WTC11 (cell line): ENCODE results near the gene CC2D1A. TPM values are rescaled to one million over a fixed set of nuclear protein-coding genes. Genes with fewer than 3 reads are reported as not detected.

Experiments used
- ATF1 ChIP-seq: sonication (generic); formaldehyde crosslinking; IDR thresholded peaks from 2 replicates; pipeline ENCODE4 v1.8.1; 2023; ENCODE audit warnings: mild to moderate bottlenecking, moderate library complexity, missing genetic modification reagents
- CBFB ChIP-seq: sonication (generic); formaldehyde crosslinking; IDR thresholded peaks from 2 replicates; pipeline ENCODE4 v1.8.1; 2022; ENCODE audit warnings: mild to moderate bottlenecking, low read depth, missing genetic modification reagents
- EMX1 ChIP-seq: fragments of 250-450 bp; sonication (Bioruptor Pico); IDR thresholded peaks from 2 replicates; pipeline ENCODE4 v1.8.0; 2021; ENCODE audit warnings: mild to moderate bottlenecking
- IRF2 ChIP-seq: sonication (generic); formaldehyde crosslinking; IDR thresholded peaks from 2 replicates; pipeline ENCODE4 v1.8.0; 2022; ENCODE audit warnings: low read depth, missing genetic modification reagents, borderline replicate concordance
- KAT7 ChIP-seq: sonication (generic); formaldehyde crosslinking; IDR thresholded peaks from 2 replicates; pipeline ENCODE4 v1.8.1; 2023; ENCODE audit warnings: missing genetic modification reagents, mild to moderate bottlenecking, borderline replicate concordance
- MXD4 ChIP-seq: fragments of 250-450 bp; sonication (Bioruptor Pico); IDR thresholded peaks from 2 replicates; pipeline ENCODE4 v1.8.0; 2021; ENCODE audit warnings: mild to moderate bottlenecking, moderate library complexity, borderline replicate concordance
- NR3C1 ChIP-seq: sonication (generic); formaldehyde crosslinking; conservative IDR thresholded peaks from 2 replicates; pipeline ENCODE4 v1.8.1; 2023; ENCODE audit warnings: low read depth, mild to moderate bottlenecking, missing genetic modification reagents
- RORB ChIP-seq: fragments of 250-450 bp; sonication (Bioruptor Pico); IDR thresholded peaks from 2 replicates; pipeline ENCODE4 v1.9.0; 2021; ENCODE audit warnings: mild to moderate bottlenecking
- SMAD4 ChIP-seq: sonication (generic); formaldehyde crosslinking; IDR thresholded peaks from 2 replicates; pipeline ENCODE4 v1.8.0; 2022; ENCODE audit warnings: mild to moderate bottlenecking, missing genetic modification reagents
- TCF7 ChIP-seq: sonication (generic); formaldehyde crosslinking; IDR thresholded peaks from 2 replicates; pipeline ENCODE4 v1.8.0; 2022; ENCODE audit warnings: mild to moderate bottlenecking, low read depth, missing genetic modification reagents, moderate library complexity
- ZNF219 ChIP-seq: sonication (generic); formaldehyde crosslinking; IDR thresholded peaks from 2 replicates; pipeline ENCODE4 v1.8.0; 2023; ENCODE audit warnings: missing genetic modification reagents, mild to moderate bottlenecking, borderline replicate concordance
- ZNF396 ChIP-seq: fragments of 250-450 bp; sonication (Bioruptor Pico); IDR thresholded peaks from 2 replicates; pipeline ENCODE4 v1.8.0; 2021; ENCODE audit warnings: mild to moderate bottlenecking, moderate library complexity, borderline replicate concordance
- total RNA-seq: library from RNA; stranded (reverse); gene quantifications from 3 replicates; pipeline ENCODE4 v1.2.3, GENCODE V29; 2021
- TF ChIP-seq, protein P1 (sequence below): sonication (generic); formaldehyde crosslinking; IDR thresholded peaks from 2 replicates; pipeline ENCODE4 v1.8.1; 2023; ENCODE audit warnings: mild to moderate bottlenecking, missing genetic modification reagents
- TF ChIP-seq, protein P2 (sequence below): sonication (generic); formaldehyde crosslinking; IDR thresholded peaks from 2 replicates; pipeline ENCODE4 v1.8.1; 2022; ENCODE audit warnings: low read depth, mild to moderate bottlenecking, moderate library complexity, missing genetic modification reagents, borderline replicate concordance
- TF ChIP-seq, protein P3 (sequence below): sonication (generic); formaldehyde crosslinking; IDR thresholded peaks from 2 replicates; pipeline ENCODE4 v1.8.1; 2023; ENCODE audit warnings: mild to moderate bottlenecking, missing genetic modification reagents, moderate library complexity
- TF ChIP-seq, protein P4 (sequence below): fragments of 250-450 bp; sonication (Bioruptor Pico); IDR thresholded peaks from 2 replicates; pipeline ENCODE4 v1.9.0; 2021; ENCODE audit warnings: mild to moderate bottlenecking, borderline replicate concordance
- TF ChIP-seq, protein P5 (sequence below): sonication (generic); formaldehyde crosslinking; IDR thresholded peaks from 2 replicates; pipeline ENCODE4 v1.8.1; 2023; ENCODE audit warnings: mild to moderate bottlenecking, missing genetic modification reagents, borderline replicate concordance
- TF ChIP-seq, protein P6 (sequence below): sonication (generic); formaldehyde crosslinking; conservative IDR thresholded peaks from 2 replicates; pipeline ENCODE4 v1.8.1; 2023; ENCODE audit warnings: mild to moderate bottlenecking, low read depth, missing genetic modification reagents, moderate library complexity
- TF ChIP-seq, protein P7 (sequence below): fragments of 250-450 bp; sonication (Bioruptor Pico); IDR thresholded peaks from 2 replicates; pipeline ENCODE4 v2.1.2; 2022; ENCODE audit warnings: mild to moderate bottlenecking, moderate library complexity

CC2D1A gene
- total RNA-seq, 1 experiment from 2014 or later: 44.2 TPM

DNA sequence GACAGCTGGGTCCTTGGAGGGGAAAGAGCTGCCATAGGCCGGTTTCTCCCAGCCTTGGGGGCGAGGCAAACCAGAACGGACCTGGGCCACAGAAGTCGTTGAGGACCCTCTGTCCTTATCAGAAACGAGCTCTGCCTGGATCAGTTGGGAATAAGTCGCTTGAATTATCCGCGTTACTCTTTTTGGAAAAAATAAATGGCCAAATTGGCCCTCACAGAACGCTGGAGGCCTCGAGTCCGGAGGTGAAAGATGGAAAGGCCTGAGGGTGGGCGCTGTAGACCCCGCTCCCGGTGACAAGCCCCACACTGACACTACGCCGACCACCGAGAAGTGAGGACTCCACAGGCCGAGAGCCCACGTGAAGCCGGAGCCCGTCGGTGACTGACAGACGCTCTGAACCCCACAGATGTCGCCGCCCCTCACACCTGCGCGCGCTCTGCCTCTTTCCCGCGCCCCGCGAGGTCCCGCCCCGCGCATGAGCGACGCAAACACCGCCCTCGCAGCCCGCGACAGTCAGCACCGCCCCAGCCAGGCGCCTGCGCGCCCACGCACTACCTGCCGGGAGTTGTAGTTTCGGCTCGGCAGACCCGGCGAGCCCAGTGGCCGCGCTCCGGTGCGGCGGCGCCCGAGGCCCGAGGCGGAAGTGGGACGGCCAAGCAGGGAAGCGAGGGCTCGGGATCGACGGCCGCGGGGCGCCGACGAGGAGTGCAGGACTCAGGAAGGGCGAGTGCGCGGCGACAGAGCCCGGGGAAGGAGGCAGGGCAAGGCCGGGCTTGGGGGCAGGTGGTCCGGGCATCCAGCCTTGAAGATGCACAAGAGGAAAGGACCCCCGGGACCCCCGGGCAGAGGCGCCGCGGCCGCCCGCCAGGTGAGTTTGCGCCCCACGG is at the start of gene CC2D1A, which contains the start of gene BRME1 (continued):
- TF ChIP-seq, protein P1, sequence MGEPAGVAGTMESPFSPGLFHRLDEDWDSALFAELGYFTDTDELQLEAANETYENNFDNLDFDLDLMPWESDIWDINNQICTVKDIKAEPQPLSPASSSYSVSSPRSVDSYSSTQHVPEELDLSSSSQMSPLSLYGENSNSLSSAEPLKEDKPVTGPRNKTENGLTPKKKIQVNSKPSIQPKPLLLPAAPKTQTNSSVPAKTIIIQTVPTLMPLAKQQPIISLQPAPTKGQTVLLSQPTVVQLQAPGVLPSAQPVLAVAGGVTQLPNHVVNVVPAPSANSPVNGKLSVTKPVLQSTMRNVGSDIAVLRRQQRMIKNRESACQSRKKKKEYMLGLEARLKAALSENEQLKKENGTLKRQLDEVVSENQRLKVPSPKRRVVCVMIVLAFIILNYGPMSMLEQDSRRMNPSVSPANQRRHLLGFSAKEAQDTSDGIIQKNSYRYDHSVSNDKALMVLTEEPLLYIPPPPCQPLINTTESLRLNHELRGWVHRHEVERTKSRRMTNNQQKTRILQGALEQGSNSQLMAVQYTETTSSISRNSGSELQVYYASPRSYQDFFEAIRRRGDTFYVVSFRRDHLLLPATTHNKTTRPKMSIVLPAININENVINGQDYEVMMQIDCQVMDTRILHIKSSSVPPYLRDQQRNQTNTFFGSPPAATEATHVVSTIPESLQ (CRISPR knock-in tag): no peak
- TF ChIP-seq EMX1 (no peak), RORB (CRISPR knock-in tag) (no peak), SMAD4 (CRISPR knock-in tag) (no peak), NR3C1 (CRISPR knock-in tag) (no peak), KAT7 (CRISPR knock-in tag) (no peak), TCF7 (CRISPR knock-in tag) (0 out of 2 replicates have a peak, but pooled peaks have one; percentile 61), IRF2 (CRISPR knock-in tag) (0 out of 2 replicates have a peak, but pooled peaks have one; percentile 75), ZNF396 (CRISPR knock-in tag) (no peak), MXD4 (CRISPR knock-in tag) (no peak), CBFB (CRISPR knock-in tag) (0 out of 2 replicates have a peak, but pooled peaks have one; percentile 71), ATF1 (CRISPR knock-in tag) (peak; percentile 94), ZNF219 (0 out of 2 replicates have a peak, but pooled peaks have one; percentile 61)
- TF ChIP-seq, protein P2, sequence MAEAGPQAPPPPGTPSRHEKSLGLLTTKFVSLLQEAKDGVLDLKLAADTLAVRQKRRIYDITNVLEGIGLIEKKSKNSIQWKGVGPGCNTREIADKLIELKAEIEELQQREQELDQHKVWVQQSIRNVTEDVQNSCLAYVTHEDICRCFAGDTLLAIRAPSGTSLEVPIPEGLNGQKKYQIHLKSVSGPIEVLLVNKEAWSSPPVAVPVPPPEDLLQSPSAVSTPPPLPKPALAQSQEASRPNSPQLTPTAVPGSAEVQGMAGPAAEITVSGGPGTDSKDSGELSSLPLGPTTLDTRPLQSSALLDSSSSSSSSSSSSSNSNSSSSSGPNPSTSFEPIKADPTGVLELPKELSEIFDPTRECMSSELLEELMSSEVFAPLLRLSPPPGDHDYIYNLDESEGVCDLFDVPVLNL (CRISPR knock-in tag): peak; percentile 97
- TF ChIP-seq, protein P3, sequence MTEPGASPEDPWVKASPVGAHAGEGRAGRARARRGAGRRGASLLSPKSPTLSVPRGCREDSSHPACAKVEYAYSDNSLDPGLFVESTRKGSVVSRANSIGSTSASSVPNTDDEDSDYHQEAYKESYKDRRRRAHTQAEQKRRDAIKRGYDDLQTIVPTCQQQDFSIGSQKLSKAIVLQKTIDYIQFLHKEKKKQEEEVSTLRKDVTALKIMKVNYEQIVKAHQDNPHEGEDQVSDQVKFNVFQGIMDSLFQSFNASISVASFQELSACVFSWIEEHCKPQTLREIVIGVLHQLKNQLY (CRISPR knock-in tag): peak; percentile 77; the same call in 1 of the 2 replicates
- TF ChIP-seq, protein P4, sequence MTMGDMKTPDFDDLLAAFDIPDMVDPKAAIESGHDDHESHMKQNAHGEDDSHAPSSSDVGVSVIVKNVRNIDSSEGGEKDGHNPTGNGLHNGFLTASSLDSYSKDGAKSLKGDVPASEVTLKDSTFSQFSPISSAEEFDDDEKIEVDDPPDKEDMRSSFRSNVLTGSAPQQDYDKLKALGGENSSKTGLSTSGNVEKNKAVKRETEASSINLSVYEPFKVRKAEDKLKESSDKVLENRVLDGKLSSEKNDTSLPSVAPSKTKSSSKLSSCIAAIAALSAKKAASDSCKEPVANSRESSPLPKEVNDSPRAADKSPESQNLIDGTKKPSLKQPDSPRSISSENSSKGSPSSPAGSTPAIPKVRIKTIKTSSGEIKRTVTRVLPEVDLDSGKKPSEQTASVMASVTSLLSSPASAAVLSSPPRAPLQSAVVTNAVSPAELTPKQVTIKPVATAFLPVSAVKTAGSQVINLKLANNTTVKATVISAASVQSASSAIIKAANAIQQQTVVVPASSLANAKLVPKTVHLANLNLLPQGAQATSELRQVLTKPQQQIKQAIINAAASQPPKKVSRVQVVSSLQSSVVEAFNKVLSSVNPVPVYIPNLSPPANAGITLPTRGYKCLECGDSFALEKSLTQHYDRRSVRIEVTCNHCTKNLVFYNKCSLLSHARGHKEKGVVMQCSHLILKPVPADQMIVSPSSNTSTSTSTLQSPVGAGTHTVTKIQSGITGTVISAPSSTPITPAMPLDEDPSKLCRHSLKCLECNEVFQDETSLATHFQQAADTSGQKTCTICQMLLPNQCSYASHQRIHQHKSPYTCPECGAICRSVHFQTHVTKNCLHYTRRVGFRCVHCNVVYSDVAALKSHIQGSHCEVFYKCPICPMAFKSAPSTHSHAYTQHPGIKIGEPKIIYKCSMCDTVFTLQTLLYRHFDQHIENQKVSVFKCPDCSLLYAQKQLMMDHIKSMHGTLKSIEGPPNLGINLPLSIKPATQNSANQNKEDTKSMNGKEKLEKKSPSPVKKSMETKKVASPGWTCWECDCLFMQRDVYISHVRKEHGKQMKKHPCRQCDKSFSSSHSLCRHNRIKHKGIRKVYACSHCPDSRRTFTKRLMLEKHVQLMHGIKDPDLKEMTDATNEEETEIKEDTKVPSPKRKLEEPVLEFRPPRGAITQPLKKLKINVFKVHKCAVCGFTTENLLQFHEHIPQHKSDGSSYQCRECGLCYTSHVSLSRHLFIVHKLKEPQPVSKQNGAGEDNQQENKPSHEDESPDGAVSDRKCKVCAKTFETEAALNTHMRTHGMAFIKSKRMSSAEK (CRISPR knock-in tag): no peak
- TF ChIP-seq, protein P5, sequence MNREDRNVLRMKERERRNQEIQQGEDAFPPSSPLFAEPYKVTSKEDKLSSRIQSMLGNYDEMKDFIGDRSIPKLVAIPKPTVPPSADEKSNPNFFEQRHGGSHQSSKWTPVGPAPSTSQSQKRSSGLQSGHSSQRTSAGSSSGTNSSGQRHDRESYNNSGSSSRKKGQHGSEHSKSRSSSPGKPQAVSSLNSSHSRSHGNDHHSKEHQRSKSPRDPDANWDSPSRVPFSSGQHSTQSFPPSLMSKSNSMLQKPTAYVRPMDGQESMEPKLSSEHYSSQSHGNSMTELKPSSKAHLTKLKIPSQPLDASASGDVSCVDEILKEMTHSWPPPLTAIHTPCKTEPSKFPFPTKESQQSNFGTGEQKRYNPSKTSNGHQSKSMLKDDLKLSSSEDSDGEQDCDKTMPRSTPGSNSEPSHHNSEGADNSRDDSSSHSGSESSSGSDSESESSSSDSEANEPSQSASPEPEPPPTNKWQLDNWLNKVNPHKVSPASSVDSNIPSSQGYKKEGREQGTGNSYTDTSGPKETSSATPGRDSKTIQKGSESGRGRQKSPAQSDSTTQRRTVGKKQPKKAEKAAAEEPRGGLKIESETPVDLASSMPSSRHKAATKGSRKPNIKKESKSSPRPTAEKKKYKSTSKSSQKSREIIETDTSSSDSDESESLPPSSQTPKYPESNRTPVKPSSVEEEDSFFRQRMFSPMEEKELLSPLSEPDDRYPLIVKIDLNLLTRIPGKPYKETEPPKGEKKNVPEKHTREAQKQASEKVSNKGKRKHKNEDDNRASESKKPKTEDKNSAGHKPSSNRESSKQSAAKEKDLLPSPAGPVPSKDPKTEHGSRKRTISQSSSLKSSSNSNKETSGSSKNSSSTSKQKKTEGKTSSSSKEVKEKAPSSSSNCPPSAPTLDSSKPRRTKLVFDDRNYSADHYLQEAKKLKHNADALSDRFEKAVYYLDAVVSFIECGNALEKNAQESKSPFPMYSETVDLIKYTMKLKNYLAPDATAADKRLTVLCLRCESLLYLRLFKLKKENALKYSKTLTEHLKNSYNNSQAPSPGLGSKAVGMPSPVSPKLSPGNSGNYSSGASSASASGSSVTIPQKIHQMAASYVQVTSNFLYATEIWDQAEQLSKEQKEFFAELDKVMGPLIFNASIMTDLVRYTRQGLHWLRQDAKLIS: peak; percentile 81; the same call in 1 of the 2 replicates
- TF ChIP-seq, protein P6, sequence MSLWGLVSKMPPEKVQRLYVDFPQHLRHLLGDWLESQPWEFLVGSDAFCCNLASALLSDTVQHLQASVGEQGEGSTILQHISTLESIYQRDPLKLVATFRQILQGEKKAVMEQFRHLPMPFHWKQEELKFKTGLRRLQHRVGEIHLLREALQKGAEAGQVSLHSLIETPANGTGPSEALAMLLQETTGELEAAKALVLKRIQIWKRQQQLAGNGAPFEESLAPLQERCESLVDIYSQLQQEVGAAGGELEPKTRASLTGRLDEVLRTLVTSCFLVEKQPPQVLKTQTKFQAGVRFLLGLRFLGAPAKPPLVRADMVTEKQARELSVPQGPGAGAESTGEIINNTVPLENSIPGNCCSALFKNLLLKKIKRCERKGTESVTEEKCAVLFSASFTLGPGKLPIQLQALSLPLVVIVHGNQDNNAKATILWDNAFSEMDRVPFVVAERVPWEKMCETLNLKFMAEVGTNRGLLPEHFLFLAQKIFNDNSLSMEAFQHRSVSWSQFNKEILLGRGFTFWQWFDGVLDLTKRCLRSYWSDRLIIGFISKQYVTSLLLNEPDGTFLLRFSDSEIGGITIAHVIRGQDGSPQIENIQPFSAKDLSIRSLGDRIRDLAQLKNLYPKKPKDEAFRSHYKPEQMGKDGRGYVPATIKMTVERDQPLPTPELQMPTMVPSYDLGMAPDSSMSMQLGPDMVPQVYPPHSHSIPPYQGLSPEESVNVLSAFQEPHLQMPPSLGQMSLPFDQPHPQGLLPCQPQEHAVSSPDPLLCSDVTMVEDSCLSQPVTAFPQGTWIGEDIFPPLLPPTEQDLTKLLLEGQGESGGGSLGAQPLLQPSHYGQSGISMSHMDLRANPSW (CRISPR knock-in tag): no peak
- TF ChIP-seq, protein P7, sequence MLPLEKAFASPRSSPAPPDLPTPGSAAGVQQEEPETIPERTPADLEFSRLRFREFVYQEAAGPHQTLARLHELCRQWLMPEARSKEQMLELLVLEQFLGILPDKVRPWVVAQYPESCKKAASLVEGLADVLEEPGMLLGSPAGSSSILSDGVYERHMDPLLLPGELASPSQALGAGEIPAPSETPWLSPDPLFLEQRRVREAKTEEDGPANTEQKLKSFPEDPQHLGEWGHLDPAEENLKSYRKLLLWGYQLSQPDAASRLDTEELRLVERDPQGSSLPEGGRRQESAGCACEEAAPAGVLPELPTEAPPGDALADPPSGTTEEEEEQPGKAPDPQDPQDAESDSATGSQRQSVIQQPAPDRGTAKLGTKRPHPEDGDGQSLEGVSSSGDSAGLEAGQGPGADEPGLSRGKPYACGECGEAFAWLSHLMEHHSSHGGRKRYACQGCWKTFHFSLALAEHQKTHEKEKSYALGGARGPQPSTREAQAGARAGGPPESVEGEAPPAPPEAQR: no peak
